NB4 (cell line): Measurements from ENCODE around the gene PIAS1.

Source experiments
- MYC ChIP-seq: IDR thresholded peaks from 2 replicates; pipeline ENCODE4 v1.6.1; 2011; ENCODE audit warnings: low read depth, low read length
- POLR2A ChIP-seq: IDR thresholded peaks from 2 replicates; pipeline ENCODE4 v1.6.1; 2011; ENCODE audit warnings: mild to moderate bottlenecking; ENCODE audit not compliant: insufficient read length; ENCODE audit errors: extremely low read depth
- TF ChIP-seq, protein P1 (sequence below): IDR thresholded peaks from one replicate; pipeline ENCODE4 v1.5.1; 2012; ENCODE audit warnings: low read depth, low read length
- TF ChIP-seq, protein P2 (sequence below): IDR thresholded peaks from 2 replicates; pipeline ENCODE4 v1.6.1; 2011; ENCODE audit warnings: low read depth, low read length

DNA sequence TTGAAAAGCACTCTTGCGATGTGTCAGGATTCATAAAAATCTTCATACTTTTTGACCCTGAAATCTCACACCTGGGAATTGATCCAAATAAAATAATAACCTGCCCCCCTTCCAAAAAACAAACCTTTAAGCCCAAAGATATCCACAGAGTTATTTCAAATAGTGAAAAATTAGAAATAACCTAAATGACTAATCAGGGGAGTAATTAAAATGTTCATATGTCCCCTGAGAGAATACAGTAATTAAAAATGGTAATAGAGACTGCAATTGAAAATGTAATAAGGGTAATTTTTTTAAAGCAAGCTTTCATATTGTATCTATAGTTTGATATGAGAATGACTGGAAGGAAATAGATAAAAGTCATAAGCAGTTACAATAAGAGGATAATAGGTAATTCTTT, 83.0 kb downstream of the PIAS1 start:
- TF ChIP-seq MYC (no peak), POLR2A (no peak)
- TF ChIP-seq, protein P1, sequence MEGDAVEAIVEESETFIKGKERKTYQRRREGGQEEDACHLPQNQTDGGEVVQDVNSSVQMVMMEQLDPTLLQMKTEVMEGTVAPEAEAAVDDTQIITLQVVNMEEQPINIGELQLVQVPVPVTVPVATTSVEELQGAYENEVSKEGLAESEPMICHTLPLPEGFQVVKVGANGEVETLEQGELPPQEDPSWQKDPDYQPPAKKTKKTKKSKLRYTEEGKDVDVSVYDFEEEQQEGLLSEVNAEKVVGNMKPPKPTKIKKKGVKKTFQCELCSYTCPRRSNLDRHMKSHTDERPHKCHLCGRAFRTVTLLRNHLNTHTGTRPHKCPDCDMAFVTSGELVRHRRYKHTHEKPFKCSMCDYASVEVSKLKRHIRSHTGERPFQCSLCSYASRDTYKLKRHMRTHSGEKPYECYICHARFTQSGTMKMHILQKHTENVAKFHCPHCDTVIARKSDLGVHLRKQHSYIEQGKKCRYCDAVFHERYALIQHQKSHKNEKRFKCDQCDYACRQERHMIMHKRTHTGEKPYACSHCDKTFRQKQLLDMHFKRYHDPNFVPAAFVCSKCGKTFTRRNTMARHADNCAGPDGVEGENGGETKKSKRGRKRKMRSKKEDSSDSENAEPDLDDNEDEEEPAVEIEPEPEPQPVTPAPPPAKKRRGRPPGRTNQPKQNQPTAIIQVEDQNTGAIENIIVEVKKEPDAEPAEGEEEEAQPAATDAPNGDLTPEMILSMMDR, result no peak
- TF ChIP-seq, protein P2, sequence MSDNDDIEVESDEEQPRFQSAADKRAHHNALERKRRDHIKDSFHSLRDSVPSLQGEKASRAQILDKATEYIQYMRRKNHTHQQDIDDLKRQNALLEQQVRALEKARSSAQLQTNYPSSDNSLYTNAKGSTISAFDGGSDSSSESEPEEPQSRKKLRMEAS, result no peak
